ENCODE results near the gene DLEC1.
A peak's percentile ranks its signal among the peaks of the same experiment; 100 is the strongest.
"Not testable (repeated sequence)": the region's sequence is repeated elsewhere in the genome, so short reads cannot be mapped to it uniquely, and the experiment has no call there.

The DLEC1 gene

GRCh38 chr3:38064453-38064852 is 25.4 kb downstream of the DLEC1 start:
- H2BK15ac ChIP-seq (replicated peaks; ENCODE audit: low read depth); H3K56ac ChIP-seq (ENCODE audit: low read length); H3K4ac ChIP-seq (ENCODE audit: low read depth, low read length); H3K27me3 ChIP-seq (ENCODE audit: insufficient read depth, low read length, poor library complexity); H2BK5ac ChIP-seq (ENCODE audit: low read length); H2AK5ac ChIP-seq (ENCODE audit: low read length); H3K4me1 ChIP-seq (ENCODE audit: control insufficient read depth, low read depth, low read length); H3K4me2 ChIP-seq (ENCODE audit: low read length); H3K27ac ChIP-seq (ENCODE audit: low read depth, low read length); H3K9ac ChIP-seq (ENCODE audit: low read length); H3K79me2 ChIP-seq (ENCODE audit: control insufficient read depth, insufficient read depth, low read length); H3K79me1 ChIP-seq (ENCODE audit: low read length); H3K4me3 ChIP-seq (ENCODE audit: low read length); H4K5ac ChIP-seq (ENCODE audit: low read length); H3K36me3 ChIP-seq (ENCODE audit: control insufficient read depth, insufficient read depth, low read length); H4K8ac ChIP-seq (ENCODE audit: low read depth, low read length); H3K18ac ChIP-seq (ENCODE audit: low read length); DNase-seq; H3K23ac ChIP-seq (ENCODE audit: low read length); H2BK120ac ChIP-seq (ENCODE audit: low read depth, low read length): not testable (repeated sequence)
- WGBS (ENCODE audit: extremely low coverage, insufficient coverage, low lambda C conversion rate): no CpG with 5 or more reads among the region's 32 CpGs

DNA sequence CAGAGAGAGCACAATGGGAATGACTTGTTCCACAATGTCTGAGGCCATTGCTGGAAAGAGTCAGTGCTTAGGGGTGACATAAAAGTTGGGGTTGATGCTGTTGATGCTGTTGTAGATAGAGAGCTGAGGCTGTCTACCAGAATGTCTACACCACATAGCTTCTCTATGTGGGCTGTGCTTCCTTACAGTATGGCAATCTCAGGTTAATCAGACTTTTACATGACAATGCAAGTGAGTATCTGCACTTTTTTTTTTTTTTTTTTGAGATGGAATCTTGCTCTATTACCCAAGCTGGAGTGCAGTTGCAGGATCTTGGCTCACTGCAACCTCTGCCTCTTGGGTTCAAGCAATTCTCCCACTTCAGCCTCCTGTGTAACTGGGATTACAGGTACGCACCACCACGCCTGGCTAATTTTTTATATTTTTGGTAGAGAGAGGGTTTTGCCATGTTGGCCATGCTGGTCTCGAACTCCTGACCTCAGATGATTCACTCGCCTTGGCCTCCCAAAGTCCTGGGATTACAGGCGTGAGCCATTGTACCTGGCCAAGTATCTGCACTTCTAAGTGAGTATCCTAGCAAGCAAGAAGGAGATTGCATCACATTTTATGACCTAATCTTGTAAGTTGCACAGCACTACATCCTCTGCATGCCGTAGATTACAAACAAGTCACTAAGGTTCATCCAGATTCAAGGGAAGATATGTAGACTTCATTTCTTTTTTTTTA is 28.7 kb downstream of the DLEC1 start:
- Histone ChIP-seq H2BK5ac (ENCODE audit: low read length) (no peak overlapping the region), H3K27me3 (ENCODE audit: insufficient read depth, low read length, poor library complexity) (no peaks in the 10 kb centered on the region), H4K8ac (ENCODE audit: low read depth, low read length) (no peak overlapping the region), H3K18ac (ENCODE audit: low read length) (no peak overlapping the region), H3K79me1 (ENCODE audit: low read length) (no peaks in the 10 kb centered on the region), H3K27ac (ENCODE audit: low read depth, low read length) (no peak overlapping the region), H2AK5ac (ENCODE audit: low read length) (no peak overlapping the region), H3K9ac (ENCODE audit: low read length) (no peak overlapping the region), H4K5ac (ENCODE audit: low read length) (no peak overlapping the region), H3K56ac (ENCODE audit: low read length) (no peak overlapping the region), H3K4me1 (ENCODE audit: control insufficient read depth, low read depth, low read length) (no peaks in the 10 kb centered on the region), H3K4ac (ENCODE audit: low read depth, low read length) (no peak overlapping the region), H3K79me2 (ENCODE audit: control insufficient read depth, insufficient read depth, low read length) (no peaks in the 10 kb centered on the region), H3K4me3 (ENCODE audit: low read length) (no peak overlapping the region), H3K4me2 (ENCODE audit: low read length) (no peak overlapping the region), H3K23ac (ENCODE audit: low read length) (no peak overlapping the region), H2BK120ac (ENCODE audit: low read depth, low read length) (no peak overlapping the region), H2BK15ac (replicated peaks; ENCODE audit: low read depth) (no peak overlapping the region), H3K36me3 (ENCODE audit: control insufficient read depth, insufficient read depth, low read length) (no peaks in the 10 kb centered on the region)
- no peak for DNase-seq
- no CpG with 5 or more reads among the region's 6 CpGs for WGBS (ENCODE audit: extremely low coverage, insufficient coverage, low lambda C conversion rate)

GRCh38 chr3:38070013-38070412 is 31.0 kb downstream of the DLEC1 start:
- H3K79me2 ChIP-seq (ENCODE audit: control insufficient read depth, insufficient read depth, low read length): no peaks in the 10 kb centered on the region
- no peak overlapping the region for H4K5ac ChIP-seq (ENCODE audit: low read length)
- no peak overlapping the region for H2BK15ac ChIP-seq (replicated peaks; ENCODE audit: low read depth)
- no CpG with 5 or more reads among the region's 2 CpGs for whole genome bisulfite sequencing (ENCODE audit: extremely low coverage, insufficient coverage, low lambda C conversion rate)
- H4K8ac ChIP-seq (ENCODE audit: low read depth, low read length): no peak overlapping the region
- H2BK5ac ChIP-seq (ENCODE audit: low read length): no peak overlapping the region
- H2AK5ac ChIP-seq (ENCODE audit: low read length): no peak overlapping the region
- H3K18ac ChIP-seq (ENCODE audit: low read length): no peak overlapping the region
- H3K9ac ChIP-seq (ENCODE audit: low read length): no peak overlapping the region
- H3K23ac ChIP-seq (ENCODE audit: low read length): no peak overlapping the region
- no peak overlapping the region for H3K27ac ChIP-seq (ENCODE audit: low read depth, low read length)
- H3K27me3 ChIP-seq (ENCODE audit: insufficient read depth, low read length, poor library complexity): no peaks in the 10 kb centered on the region
- H3K79me1 ChIP-seq (ENCODE audit: low read length): no peaks in the 10 kb centered on the region
- no peak overlapping the region for H3K4ac ChIP-seq (ENCODE audit: low read depth, low read length)
- no peak overlapping the region for H3K4me2 ChIP-seq (ENCODE audit: low read length)
- H3K4me1 ChIP-seq (ENCODE audit: control insufficient read depth, low read depth, low read length): no peaks in the 10 kb centered on the region
- H2BK120ac ChIP-seq (ENCODE audit: low read depth, low read length): no peak overlapping the region
- H3K4me3 ChIP-seq (ENCODE audit: low read length): no peak overlapping the region
- H3K56ac ChIP-seq (ENCODE audit: low read length): no peak overlapping the region
- no peaks in the 10 kb centered on the region for H3K36me3 ChIP-seq (ENCODE audit: control insufficient read depth, insufficient read depth, low read length)
- no peak for DNase-seq

- not testable (repeated sequence) for H4K8ac ChIP-seq (ENCODE audit: low read depth, low read length); H3K56ac ChIP-seq (ENCODE audit: low read length); H4K5ac ChIP-seq (ENCODE audit: low read length); H3K23ac ChIP-seq (ENCODE audit: low read length); H2BK5ac ChIP-seq (ENCODE audit: low read length); H3K79me2 ChIP-seq (ENCODE audit: control insufficient read depth, insufficient read depth, low read length); H3K79me1 ChIP-seq (ENCODE audit: low read length); H3K27ac ChIP-seq (ENCODE audit: low read depth, low read length); H3K4me2 ChIP-seq (ENCODE audit: low read length); H3K4ac ChIP-seq (ENCODE audit: low read depth, low read length); H3K9ac ChIP-seq (ENCODE audit: low read length); H3K36me3 ChIP-seq (ENCODE audit: control insufficient read depth, insufficient read depth, low read length); DNase-seq; H2AK5ac ChIP-seq (ENCODE audit: low read length); H3K27me3 ChIP-seq (ENCODE audit: insufficient read depth, low read length, poor library complexity); H2BK15ac ChIP-seq (replicated peaks; ENCODE audit: low read depth); H3K18ac ChIP-seq (ENCODE audit: low read length); H3K4me3 ChIP-seq (ENCODE audit: low read length); H3K4me1 ChIP-seq (ENCODE audit: control insufficient read depth, low read depth, low read length); H2BK120ac ChIP-seq (ENCODE audit: low read depth, low read length)
- WGBS (ENCODE audit: extremely low coverage, insufficient coverage, low lambda C conversion rate): no CpG with 5 or more reads among the region's 3 CpGs
Observed at GRCh38 chr3:38077073-38077472, 38.1 kb downstream of the DLEC1 start.

DNA sequence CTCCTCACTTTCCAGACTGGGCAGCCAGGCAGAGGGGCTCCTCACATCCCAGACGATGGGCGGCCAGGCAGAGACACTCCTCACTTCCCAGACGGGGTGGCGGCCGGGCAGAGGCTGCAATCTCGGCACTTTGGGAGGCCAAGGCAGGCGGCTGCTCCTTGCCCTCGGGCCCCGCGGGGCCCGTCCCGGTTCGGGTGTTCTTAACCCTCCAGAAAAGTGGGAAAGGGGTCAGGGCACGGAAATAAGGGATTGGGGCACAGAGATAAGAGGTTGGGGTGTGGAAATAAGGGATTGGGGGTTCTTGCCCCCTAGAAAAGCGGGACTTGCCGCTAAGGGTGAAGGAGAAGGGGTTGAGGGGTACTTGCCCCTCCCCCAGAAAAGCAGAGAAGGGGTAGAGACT is 43.3 kb downstream of the DLEC1 start:
- not testable (repeated sequence) for H3K4me1 ChIP-seq (ENCODE audit: control insufficient read depth, low read depth, low read length); H2BK5ac ChIP-seq (ENCODE audit: low read length); H4K8ac ChIP-seq (ENCODE audit: low read depth, low read length); H3K79me1 ChIP-seq (ENCODE audit: low read length); H3K9ac ChIP-seq (ENCODE audit: low read length); DNase-seq; H3K4me3 ChIP-seq (ENCODE audit: low read length); H3K27ac ChIP-seq (ENCODE audit: low read depth, low read length); H3K56ac ChIP-seq (ENCODE audit: low read length); H4K5ac ChIP-seq (ENCODE audit: low read length); H3K27me3 ChIP-seq (ENCODE audit: insufficient read depth, low read length, poor library complexity); H2BK15ac ChIP-seq (replicated peaks; ENCODE audit: low read depth); H3K4ac ChIP-seq (ENCODE audit: low read depth, low read length); H3K23ac ChIP-seq (ENCODE audit: low read length); H3K18ac ChIP-seq (ENCODE audit: low read length); H2AK5ac ChIP-seq (ENCODE audit: low read length); H3K79me2 ChIP-seq (ENCODE audit: control insufficient read depth, insufficient read depth, low read length); H2BK120ac ChIP-seq (ENCODE audit: low read depth, low read length); H3K36me3 ChIP-seq (ENCODE audit: control insufficient read depth, insufficient read depth, low read length); H3K4me2 ChIP-seq (ENCODE audit: low read length)
- WGBS (ENCODE audit: extremely low coverage, insufficient coverage, low lambda C conversion rate): no CpG with 5 or more reads among the region's 16 CpGs

- H3K27ac ChIP-seq (ENCODE audit: low read depth, low read length); H3K27me3 ChIP-seq (ENCODE audit: insufficient read depth, low read length, poor library complexity); H3K4me1 ChIP-seq (ENCODE audit: control insufficient read depth, low read depth, low read length); H2BK15ac ChIP-seq (replicated peaks; ENCODE audit: low read depth); H3K79me2 ChIP-seq (ENCODE audit: control insufficient read depth, insufficient read depth, low read length); H3K36me3 ChIP-seq (ENCODE audit: control insufficient read depth, insufficient read depth, low read length); H2BK120ac ChIP-seq (ENCODE audit: low read depth, low read length); H3K4ac ChIP-seq (ENCODE audit: low read depth, low read length); H3K23ac ChIP-seq (ENCODE audit: low read length); H4K8ac ChIP-seq (ENCODE audit: low read depth, low read length); H3K9ac ChIP-seq (ENCODE audit: low read length); H3K18ac ChIP-seq (ENCODE audit: low read length); H2BK5ac ChIP-seq (ENCODE audit: low read length); H4K5ac ChIP-seq (ENCODE audit: low read length); H3K79me1 ChIP-seq (ENCODE audit: low read length); H3K56ac ChIP-seq (ENCODE audit: low read length); H3K4me3 ChIP-seq (ENCODE audit: low read length); H3K4me2 ChIP-seq (ENCODE audit: low read length); H2AK5ac ChIP-seq (ENCODE audit: low read length): not testable (repeated sequence)
- WGBS (ENCODE audit: extremely low coverage, insufficient coverage, low lambda C conversion rate): no CpG with 5 or more reads among the region's 1 CpG
- DNase-seq: peak; percentile 60
Observed at GRCh38 chr3:38083254-38083653, 44.2 kb downstream of the DLEC1 start.

All from mesendoderm (in vitro differentiated cells).